CD4-positive, alpha-beta T cell treated with Interleukin-2 at 100 ng/mL for 4 hours (primary cell): ENCODE data around the gene DHX38.
A peak's percentile ranks its signal among the peaks of the same experiment; 100 is the strongest.

ENCODE experiments used
- DNase-seq: peaks from one replicate; pipeline ENCODE4 v3.0.0-alpha.2; 2020; ENCODE audit warnings: low spot score

The DHX38 gene

DNA sequence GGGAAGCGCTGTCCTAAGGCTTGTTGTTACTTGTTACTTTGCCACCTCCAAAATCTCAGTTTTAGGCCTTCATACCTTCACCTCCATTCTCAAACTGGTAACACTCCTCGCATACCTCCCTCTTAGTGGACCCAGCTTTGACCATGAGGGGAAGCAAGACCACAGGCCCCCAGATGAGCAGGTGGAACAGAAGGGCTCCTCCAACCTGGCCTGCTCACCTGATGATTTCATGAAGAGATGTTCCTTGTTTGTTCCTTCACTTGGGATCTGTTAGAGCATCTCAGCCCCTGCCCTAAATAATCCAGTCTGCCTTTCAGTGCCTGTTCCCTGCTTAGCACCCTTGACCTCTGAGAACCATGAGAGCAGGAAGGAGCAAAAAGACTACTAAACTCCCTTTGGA lies 28.7 kb downstream of the DHX38 start:
- no peak for DNase-seq

DNA sequence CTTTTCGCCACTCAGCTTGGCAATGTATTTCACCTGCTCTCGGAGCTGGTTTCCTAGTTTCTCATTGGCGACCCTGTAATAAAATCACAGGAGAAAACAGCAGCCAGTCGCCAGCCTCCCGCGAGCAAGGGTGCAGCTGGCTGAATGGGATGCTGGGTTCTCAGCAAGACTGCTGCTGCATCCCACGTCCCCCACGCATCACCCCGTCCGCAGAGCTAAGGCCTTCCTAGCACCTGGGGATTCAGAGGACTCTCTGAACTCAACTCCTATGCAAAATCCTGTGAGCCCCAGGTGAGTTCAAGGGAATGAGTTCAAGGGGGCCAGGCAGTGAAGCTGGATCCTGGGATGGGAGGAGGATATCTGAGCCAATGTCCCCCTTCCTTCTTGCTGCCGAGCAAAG lies 29.3 kb downstream of the DHX38 start:
- no peak for DNase-seq

DNA sequence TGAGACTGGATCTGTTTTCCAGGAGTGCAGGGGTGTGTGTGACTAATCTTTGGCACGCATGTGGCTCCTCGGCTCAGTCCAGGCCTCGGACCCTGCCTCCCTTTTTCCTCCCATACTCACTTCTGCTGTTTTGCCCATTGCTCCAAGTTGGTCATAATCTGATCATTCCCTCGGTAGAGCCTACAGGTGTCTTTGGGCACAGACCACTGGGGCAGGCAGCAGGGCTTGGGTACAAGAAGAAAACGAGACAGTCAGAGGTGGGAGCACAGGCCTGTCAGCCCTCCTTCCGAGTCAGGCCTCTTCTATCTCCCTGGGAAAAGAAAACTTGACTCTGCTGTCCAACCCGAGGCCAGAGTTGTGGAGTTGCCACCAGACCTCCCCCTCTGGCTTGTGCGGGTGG lies 29.8 kb downstream of the DHX38 start:
- DNase-seq, result no peak

DNA sequence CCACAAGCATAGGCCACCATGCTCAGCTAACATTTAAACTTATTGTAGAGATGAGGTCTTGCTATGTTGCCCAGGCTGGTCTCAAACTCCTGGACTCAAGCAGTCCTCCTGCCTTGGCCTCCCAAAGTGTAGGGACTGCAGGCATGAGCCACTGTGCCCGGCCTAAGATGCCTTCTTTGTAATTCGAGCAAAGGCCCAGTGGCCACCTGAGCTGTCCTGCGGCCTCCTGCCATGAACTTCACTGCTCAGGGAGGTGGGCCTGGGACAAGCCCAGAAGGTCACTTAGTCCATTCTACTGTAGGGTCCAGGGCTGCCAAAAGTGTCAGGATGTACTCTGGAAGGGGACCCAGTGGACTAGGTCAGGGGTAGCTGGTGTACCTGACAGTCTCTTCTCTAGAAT lies 30.5 kb downstream of the DHX38 start:
- DNase-seq, result no peak

DNA sequence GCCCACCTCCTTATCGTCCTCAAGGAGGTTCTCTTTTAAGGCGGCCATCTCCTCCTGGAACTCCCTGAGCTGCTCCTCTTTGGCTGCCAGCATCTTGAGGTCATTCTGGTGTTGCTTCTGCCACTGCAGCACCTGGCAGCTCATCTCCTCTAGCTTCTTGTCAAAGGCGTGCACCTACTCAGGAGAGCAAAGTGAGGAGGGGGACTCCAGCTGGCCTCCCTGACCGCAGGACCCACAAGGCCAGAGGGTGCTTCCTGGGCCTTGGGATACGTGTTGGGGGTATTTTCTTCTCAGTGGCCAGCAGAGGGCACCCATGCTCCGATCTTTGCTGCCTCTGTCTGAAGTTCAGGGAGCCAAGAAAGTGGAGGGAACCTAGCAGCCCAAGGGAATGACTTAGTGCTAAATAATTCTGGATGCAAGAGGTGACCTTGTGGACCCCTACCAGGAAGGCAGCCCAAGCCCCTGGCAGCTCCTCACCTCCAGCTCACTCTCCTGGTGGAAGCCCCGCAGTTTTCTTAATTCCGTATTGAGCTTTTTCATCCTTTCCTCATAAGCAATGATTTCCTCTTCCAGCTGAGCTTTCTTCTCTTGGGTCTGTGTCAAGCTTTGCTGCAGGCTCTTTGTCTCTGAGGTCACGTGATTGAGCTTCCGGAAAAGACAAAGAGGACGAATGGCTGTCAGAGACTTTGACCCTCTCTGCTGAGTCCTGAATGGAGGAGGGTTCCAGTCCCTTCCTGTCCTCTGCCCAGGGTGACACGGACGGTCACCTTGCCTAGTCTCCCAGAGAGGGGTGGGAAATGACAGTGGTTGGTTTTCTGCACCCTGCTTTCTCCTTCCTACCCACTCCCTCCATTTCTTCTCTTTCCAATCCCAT lies 31.4 kb downstream of the DHX38 start:
- DNase-seq, result peak; percentile 54

DNA sequence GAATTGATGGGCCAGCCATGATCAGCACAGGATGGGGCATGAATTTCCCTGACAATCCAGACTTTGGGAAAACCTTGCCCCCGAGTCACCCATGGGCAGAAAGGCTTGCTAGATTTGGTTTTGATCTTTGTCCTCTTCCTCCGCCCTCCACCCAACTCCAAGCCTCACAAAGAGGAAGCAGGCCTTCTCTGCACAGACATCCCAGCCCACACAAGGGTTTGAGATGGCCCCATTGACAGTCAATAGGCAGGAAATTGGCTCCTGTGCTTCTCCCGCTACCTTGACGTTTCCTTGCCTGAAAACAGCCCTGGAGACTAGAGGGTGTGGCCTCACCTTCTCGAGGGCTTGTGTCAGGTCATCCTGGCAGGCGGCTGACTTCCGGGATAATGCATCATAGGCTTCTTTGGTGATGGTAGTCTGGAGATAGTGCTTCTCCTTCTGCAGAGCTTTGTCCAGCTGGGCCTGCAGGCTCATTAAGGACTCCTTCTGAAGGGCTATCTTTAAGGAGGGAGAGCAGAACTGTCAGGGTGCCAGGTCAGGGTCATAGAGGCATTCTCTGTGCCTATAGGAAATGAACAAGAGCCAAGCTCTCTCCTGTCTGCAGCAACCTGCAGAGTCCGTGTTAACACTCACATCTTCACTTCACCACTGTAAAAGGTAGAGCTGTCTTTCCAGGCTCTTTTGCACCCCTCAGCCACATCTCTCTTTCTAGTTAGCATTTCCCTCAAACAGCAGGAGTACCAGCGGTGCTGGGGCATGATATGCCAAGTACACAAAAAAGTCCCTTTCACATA lies 32.2 kb downstream of the DHX38 start:
- no peak for DNase-seq

DNA sequence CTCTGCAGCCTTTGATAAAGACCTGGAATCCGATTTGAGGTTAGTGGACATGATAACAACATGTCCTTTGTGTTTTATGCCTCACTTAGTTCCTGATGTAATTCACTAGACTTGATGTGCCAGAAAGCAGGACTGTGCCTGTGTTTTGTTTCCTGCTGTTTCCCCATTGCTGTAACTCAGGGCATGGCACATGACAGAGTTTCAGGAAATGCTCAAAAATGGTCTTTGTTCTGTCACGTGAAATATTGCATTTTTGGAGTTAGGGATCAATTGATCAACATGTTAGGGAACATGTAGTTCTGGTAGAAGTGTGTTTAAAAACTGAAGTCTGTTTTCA lies 32.8 kb downstream of the DHX38 start:
- no peak for DNase-seq

DNA sequence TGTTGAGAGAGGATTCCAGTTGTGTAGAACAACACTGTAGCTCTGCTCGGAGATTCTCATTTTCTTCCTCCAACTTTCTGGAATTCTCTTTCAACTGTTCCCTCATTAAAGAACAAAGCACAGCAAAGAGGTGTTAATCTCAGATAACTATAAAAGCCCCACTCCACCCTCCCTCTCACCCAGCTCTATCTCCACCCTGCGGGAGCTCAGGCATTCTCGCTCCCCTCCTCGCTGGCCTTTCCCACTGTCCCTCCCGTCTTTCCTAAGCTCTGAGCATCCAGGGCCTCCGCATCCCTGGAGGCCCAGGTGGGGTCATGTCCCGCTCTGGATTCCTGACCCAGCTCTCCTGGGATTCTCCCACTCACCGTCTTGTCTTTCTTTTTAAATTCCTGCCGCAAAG lies 35.1 kb downstream of the DHX38 start:
- no peak for DNase-seq

DNA sequence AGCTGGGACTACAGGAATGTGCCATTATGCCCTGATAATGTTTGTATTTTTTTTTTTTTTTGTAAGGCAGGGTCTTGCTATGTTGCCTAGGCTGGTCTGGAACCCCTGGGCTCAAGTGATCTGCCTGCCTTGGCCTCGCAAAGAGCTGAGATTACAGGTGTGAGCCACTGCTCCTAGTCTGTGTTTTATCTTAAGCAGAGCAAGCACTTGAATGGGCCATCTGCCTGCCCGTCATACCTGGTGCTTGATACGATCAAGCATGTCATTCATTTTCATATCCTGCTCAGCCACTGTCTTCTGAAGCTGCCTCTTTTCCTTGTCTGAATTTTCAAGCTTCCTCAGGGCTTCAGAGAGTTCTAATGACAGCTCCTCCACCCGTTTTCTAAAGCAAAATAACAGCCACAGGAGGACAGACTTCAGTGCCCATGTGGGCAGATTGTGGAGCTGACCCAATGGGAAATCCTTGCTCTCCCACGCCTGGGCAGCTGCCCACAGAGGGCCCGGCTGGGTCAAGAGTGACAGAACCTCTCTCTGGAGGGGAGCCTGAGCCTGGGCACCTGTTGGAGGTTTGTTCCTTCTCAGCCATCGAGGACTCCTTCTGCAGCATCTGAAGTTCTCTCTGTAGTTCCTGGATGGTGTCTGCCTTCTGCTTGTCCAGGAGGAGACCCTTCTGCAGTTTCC lies 36.5 kb downstream of the DHX38 start:
- DNase-seq, result no peak

DNA sequence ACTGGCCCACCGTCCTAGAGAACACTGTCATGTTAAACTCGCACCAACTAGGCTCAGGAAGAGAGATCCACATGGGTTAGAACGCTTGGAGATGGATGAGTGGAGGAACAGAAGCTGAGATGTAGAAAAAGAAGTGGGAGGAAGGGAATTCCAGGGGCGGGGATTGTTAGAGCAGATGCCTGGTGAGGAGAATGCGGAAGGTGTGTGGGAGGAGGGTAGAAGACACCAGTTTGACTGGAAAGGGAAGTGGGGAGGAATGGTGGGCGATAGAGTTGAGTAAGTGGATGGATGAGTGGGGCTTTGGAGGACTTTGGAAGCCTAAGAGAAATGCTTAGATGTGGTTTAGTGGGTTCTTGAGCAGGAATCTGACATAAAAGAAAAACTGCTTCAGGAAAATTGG lies 37.4 kb downstream of the DHX38 start:
- DNase-seq, result no peak

DNA sequence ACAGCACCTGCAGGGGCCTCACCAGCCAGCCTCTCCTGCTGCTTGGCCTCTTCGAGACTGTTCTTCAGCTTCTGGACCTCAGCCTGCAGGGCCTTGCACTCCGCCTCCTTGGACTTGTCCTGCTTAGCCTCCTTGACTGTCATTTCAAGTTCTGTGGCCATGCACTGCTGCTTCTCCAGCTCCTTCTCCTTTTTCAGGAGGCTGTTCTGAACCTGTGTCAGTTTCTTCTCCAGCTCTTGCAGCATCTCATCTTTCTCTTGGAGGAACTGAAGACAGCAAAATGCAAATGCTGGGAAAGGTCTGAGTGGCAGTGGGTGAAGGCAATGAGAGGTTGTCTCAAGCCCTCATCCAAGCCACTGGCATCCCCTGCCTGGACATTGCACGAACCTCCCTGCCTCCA lies 39.1 kb downstream of the DHX38 start:
- no peak for DNase-seq

DNA sequence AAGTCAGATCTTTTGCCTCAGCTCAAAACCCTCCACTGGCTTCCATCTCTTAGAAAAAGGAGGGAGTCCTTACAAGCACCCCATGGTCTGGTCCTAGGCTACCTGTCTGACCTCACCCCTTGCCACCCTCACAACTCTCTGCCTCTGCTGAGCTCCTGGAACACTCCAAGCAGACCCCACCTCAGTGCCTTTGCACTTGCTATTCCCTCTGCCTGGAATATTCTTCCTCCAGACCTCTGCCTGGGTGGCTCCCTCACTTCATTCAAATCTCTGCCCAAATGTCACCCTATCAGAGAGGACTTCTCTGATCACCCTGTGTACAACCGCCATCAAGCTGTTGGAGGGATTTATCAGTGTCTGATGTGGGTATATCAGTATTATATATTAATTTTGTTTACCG lies 40.9 kb downstream of the DHX38 start:
- no peak for DNase-seq

DNA sequence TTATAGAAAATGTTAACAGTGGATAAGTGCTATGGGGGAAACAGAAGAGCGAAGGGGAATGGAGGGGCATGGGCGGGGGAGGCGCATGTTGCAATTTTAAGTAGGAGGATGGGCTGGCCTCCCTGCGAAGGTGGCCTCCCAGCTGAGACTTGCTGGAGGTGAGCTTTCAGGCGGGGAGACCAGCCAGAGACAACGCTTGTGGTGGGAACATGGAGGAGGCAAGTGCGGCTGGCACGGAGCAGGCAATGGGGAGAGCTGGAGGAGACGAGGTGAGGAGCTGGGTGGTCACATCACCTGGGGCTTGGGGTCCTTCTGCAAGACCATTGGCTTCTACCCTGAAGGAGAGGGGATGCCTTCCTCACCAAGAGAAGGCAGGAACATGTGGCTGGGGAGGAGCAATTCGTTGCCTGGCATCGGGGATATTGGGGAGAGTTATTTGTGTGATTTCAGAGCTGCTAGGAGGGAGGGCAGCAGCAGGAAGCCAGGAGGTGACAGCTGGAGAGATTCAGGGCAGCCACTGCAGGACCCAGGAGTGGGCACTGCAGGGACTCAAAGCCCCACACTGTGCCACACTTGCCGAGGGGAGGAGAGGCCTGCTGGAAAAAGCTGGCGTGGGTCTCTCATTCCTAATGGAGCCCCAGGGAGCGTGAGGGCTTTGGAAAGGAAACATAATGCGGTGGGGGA lies 43.9 kb downstream of the DHX38 start:
- no peak for DNase-seq

DNA sequence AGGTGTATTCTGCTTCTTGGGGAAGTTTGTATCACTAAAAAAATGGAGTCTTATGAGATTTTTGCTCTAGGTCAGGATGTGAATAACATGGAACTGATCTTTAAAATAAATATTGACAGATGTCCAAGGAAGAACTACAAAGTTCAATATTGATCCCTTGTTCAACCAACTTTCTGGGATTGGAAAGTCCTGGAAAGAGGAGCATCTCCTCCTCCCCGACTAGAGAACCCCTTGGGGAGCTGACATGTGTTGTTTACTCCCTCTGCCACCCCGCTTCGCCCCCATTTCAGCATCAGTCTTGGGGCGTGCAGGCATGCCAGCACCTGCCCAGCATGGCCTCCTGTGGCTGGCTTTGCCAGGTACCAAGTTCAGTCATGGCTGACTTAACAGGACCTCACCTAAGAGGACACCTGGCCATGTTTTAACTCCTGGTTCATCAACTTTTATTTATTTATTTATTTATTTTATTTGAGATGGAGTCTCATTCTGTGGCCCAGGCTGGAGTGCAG lies 44.5 kb downstream of the DHX38 start:
- DNase-seq, result no peak

DNA sequence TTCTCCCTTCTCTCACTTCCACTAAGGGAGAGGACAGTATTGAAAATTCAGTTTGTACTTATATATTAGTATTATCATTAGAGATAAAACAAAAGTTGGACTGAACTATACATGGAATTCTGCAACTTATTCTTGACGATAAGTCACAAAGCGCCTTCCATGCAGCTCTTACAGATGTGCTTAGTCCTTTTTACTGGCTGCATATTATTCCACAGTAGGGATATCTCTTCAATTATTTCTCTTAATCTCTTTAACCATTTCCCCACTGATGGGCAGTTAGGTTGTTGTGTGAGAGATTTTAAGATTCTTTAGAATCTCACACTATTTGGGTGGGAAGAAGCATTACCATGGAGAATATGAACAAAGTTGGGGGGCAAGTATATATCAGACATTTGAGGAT lies 46.3 kb downstream of the DHX38 start:
- DNase-seq, result no peak

DNA sequence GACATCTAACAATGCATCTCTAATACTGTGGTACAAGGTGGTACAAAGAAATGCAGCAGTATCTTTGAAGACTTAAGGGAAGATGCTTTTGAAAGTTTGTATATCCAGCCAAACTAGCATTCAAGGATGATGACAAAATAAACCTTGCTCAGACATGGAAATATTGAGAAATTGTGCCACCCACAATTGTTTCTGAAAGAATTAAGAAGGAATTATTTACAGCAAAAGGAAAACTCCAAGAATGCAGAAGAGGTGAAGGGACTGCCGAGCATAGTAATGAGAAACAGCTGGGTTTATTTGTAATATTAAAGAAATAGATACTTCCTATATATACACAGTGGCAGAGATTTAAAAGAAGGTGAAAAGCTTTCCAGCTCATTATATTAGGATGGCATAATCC lies 48.8 kb downstream of the DHX38 start:
- DNase-seq, result no peak

DNA sequence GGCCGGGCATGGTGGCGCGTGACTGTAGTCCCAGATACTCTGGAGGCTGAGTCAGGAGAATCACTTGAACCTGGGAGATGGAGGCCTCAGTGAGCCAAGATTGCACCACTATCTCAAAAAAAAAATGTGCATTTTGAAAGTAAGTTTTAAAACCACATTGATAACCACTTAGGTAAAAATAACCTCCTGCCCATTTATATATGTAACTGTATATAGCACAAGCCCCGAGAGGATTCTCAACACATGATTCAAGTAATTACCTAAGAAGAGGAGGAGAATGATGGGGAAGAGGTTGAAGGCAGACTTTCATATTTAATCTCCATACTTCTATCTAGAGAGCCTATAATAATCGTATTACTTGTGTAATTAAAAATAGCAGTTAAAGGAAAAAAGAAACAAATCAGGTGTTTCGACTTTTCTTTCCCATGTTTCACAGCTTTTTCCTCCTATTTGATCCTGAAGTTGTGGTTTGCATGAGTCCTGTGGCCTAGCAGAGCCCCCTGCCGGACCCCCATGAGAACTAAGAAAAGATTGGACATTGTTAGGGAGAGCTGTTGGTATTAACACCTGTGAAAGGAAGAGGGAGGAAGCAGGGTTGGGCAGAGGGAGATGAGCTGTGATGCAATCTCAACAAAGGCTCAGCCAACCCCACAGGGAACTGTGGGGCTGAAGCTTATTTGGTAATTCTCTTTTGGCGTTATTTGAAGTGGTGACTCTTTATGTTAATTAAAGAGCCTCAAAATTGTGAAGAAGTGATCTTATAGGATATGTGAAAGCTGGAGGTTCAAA lies 56.2 kb downstream of the DHX38 start:
- no peak for DNase-seq

DNA sequence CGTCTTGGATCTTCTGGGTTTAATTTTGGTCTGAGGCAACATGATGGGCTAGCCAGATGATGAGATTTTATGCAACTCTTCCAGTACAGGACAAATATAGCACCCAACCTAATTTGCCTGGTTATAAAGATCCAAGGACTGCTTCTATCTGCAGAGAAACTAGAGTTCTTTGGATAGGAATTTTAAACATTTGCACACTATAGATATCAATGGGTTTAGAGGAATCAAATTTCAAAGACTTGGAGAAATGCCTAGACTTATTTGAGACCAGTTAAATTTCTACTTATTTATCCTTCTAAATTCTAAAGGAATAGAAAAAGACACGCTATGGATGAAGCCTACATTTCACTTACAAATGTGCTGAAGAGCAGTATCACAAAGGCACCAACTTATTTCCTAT lies 65.7 kb downstream of the DHX38 start:
- no peak for DNase-seq

DNA sequence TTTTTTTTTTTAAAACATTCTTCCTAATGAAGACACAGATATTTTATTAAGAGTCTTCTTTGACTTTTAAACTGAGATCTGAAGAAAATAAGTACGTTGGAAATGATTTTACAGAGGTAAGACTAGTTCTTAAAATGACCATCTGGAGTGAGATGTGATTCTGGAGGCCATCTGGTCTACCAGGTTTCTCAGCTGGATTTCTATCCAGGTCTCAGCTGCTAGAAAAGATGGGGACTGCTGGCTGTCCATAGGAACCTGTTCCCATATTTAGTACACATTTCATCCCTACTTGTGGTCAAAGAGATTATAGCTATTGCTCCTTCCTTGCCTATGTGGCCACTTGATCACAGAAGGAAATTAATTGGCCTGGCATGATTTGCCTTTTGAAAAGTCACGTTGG lies 66.2 kb downstream of the DHX38 start:
- no peak for DNase-seq

DNA sequence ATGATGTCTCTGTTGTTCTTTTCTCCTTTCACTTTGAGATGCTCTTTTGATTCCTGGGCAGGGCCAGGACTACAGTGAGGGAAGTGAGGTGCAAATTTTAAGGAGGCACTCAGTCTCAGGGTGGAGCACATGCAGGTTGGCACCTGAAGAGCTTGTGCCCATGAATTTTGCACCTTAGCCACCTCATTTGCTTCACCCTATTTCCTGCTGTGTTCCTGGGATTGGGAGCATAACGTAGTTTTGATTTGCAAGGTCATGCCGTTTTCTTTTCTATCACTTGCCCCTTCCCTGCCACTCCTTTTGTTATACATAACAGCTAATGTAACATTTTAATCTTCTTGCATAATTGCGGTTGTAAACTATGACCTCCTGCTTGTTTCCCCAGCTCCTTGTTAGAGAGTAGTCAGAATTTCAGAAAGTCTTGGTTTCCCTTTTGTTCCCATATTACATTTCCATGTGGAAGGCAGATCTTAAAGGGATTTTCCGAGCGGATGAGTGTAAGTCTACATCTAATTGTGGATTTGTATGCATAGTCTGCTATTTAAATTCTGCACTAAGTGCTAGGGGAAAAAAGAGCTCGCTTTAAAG lies 68.6 kb downstream of the DHX38 start:
- no peak for DNase-seq
